ENCODE results near the gene PNKD. TPM values are rescaled to one million over a fixed set of nuclear protein-coding genes. Genes with fewer than 3 reads are reported as not detected.
A peak's percentile ranks its signal among the peaks of the same experiment; 100 is the strongest.

The PNKD gene
- total RNA-seq, 4 donors from 2014 or later = 33.4 to 66.4 (median 49.4) TPM

DNA sequence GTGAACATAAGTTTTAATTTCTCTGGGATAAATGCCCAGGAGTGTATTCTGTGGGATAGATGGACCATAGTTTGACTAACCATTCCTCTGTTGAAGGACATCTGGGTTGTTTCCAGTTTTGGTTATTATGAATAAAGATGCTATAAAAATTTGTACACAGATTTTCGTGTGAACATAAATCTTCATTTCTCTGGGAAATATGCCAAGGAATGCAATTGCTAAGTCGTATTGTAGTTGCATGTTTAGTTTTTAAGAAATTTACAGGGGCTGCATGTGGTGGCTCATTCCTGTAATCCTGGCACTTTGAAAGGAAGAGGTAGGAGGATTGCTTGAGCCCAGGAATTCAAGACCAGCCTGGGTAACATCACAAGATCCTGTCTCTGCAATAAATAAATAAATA, 104.9 kb downstream of the PNKD start:
- 14% methylated on average over 2 of the region's 2 CpGs for WGBS
- DNase-seq (ENCODE audit: low spot score in 2 of 2) = no peak
- H3K27me3 ChIP-seq = no peaks in the 10 kb centered on the region
- no peak for TF ChIP-seq EP300 (IDR thresholded peaks at IDR 0.05)
- no peak for TF ChIP-seq POLR2AphosphoS5 (IDR thresholded peaks at IDR 0.05)
- no peak overlapping the region for H3K27ac ChIP-seq
- H3K9me3 ChIP-seq = no peaks in the 10 kb centered on the region
- H3K36me3 ChIP-seq = no peaks in the 10 kb centered on the region
- no peak overlapping the region for H3K4me3 ChIP-seq
- peaks cover 2% of the 10 kb centered on the region for H3K4me1 ChIP-seq

- H3K27ac ChIP-seq = no peak overlapping the region
- 87% methylated on average over 5 of the region's 5 CpGs for WGBS
- TF ChIP-seq POLR2AphosphoS5 (IDR thresholded peaks at IDR 0.05) = no peak
- TF ChIP-seq EP300 (IDR thresholded peaks at IDR 0.05) = no peak
- no peak for TF ChIP-seq CTCF (IDR thresholded peaks at IDR 0.05)
- no peak for TF ChIP-seq POLR2A (IDR thresholded peaks at IDR 0.05)
- H3K36me3 ChIP-seq = no peaks in the 10 kb centered on the region
- H3K4me3 ChIP-seq = no peak overlapping the region
- peaks cover 6% of the 10 kb centered on the region for H3K4me1 ChIP-seq
- no peaks in the 10 kb centered on the region for H3K27me3 ChIP-seq
- no peaks in the 10 kb centered on the region for H3K9me3 ChIP-seq
- DNase-seq (ENCODE audit: low spot score in 2 of 2) = no peak
These were observed 107.7 kb downstream of the PNKD start for GRCh38 chr2:218378053-218378452.

DNA sequence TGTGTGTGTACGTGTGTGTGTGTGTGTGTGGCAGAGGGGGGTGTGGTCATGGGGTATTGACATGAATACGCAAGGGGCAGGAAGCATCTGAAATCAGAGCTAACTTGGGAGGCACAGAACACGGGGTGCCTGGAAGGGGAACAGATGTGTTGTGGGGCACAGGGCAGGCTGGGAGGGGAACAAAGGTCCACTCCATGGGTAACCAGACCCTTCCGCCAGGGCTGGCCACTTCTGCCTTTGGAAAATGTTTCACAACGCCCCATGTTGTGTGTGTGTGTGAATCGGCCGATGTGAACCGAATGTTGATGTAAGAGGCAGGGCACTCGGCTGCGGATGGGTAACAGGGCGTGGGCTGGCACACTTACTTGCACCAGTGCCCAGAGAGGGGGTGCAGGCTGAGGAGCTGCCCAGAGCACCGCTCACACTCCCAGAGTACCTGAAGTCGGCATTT, 111.6 kb downstream of the PNKD start, which contains the start of gene SLC11A1:
SLC11A1 (plus strand) TSS at position 358 of the 451 bp plus-strand sequence. CDS start 96 bp downstream, outside the sequence.
- H3K9me3 ChIP-seq = no peaks in the 10 kb centered on the region
- WGBS = 54% methylated on average over 10 of the region's 13 CpGs
- peak within 1 kb of the TSS; percentile 26 for H3K4me3 ChIP-seq
- H3K4me1 ChIP-seq = peaks cover 15% of the 10 kb centered on the region
- TF ChIP-seq POLR2A (IDR thresholded peaks at IDR 0.05) = peak in 1 of 2 donors; percentile 45
- TF ChIP-seq EP300 (IDR thresholded peaks at IDR 0.05) = no peak
- no peaks in the 10 kb centered on the region for H3K27me3 ChIP-seq
- no peaks in the 10 kb centered on the region for H3K36me3 ChIP-seq
- peak; percentile 81 to 86 for DNase-seq (ENCODE audit: low spot score in 2 of 2)
- peak within 1 kb of the TSS; percentile 36 for H3K27ac ChIP-seq

- no peak for TF ChIP-seq POLR2AphosphoS5 (IDR thresholded peaks at IDR 0.05)
- no peaks in the 10 kb centered on the region for H3K9me3 ChIP-seq
- WGBS = 89% methylated on average over 3 of the region's 6 CpGs
- H3K4me1 ChIP-seq = peaks cover 23% of the 10 kb centered on the region
- no peaks in the 10 kb centered on the region for H3K36me3 ChIP-seq
- DNase-seq (ENCODE audit: low spot score in 2 of 2) = no peak
- no peaks in the 10 kb centered on the region for H3K27me3 ChIP-seq
- no peak overlapping the region for H3K27ac ChIP-seq
- H3K4me3 ChIP-seq = peak overlapping the region; percentile 26
These were observed 112.5 kb downstream of the PNKD start for GRCh38 chr2:218382785-218383184.

GRCh38 chr2:218383892-218384519, 113.7 kb downstream of the PNKD start:
- whole genome bisulfite sequencing = 67% methylated on average over 10 of the region's 10 CpGs
- Histone ChIP-seq H3K36me3 (no peaks in the 10 kb centered on the region), H3K4me3 (peak overlapping the region; percentile 26)

GRCh38 chr2:218384975-218385374, 114.7 kb downstream of the PNKD start:
- Histone ChIP-seq H3K4me1 (peaks cover 25% of the 10 kb centered on the region), H3K27ac (no peak overlapping the region), H3K36me3 (no peaks in the 10 kb centered on the region), H3K27me3 (no peaks in the 10 kb centered on the region), H3K4me3 (no peak overlapping the region), H3K9me3 (no peaks in the 10 kb centered on the region)
- WGBS = 71% methylated on average over 6 of the region's 9 CpGs
- TF ChIP-seq POLR2AphosphoS5 (IDR thresholded peaks at IDR 0.05) = no peak
- no peak for DNase-seq (ENCODE audit: low spot score in 2 of 2)

More at GRCh38 chr2:218383892-218384519, 113.7 kb downstream of the PNKD start:
- TF ChIP-seq POLR2AphosphoS5 (IDR thresholded peaks at IDR 0.05) (no peak), EP300 (IDR thresholded peaks at IDR 0.05) (no peak), POLR2A (IDR thresholded peaks at IDR 0.05) (no peak), CTCF (IDR thresholded peaks at IDR 0.05) (no peak)
- no peak for DNase-seq (ENCODE audit: low spot score in 2 of 2)
- no peaks in the 10 kb centered on the region for H3K9me3 ChIP-seq
- H3K4me1 ChIP-seq = peaks cover 25% of the 10 kb centered on the region
- no peaks in the 10 kb centered on the region for H3K27me3 ChIP-seq
- H3K27ac ChIP-seq = no peak overlapping the region

DNA sequence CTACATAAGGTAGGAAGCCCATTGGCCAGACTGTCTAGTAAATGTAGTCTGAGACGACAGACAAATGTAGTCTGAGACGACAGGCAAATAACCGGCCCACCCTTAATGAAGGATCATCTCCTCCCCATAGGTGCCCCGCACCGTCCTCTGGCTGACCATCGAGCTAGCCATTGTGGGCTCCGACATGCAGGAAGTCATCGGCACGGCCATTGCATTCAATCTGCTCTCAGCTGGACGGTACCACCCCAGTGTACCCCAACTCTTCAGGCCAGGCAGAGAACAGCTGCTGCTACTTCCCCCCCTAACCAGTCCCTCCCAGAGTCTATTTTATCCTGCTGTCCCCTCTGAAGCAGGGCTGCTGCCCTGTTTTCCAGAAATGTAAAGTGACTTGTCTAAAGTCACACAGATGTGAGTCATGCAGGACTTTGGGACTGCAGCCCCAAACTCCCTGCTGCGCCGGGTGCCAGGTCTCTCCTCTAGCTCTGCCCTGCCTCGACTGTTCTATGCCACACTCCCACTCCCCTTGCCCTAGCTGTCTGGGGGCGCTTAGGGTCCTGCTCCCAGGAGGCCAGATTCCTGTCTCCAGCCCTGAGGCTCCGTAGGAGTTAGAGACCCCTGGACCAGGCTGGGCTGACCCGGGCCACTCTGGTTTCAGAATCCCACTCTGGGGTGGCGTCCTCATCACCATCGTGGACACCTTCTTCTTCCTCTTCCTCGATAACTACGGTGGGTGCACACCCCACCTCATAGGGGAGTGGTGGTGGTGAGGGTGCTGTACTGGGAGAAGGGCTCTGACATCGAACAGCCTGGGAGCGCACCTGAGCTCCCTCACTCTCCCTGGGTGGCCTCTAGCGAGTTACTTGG, 116.4 kb downstream of the PNKD start:
- no peak for TF ChIP-seq POLR2AphosphoS5 (IDR thresholded peaks at IDR 0.05)
- no peak for TF ChIP-seq EP300 (IDR thresholded peaks at IDR 0.05)
- no peak for TF ChIP-seq CTCF (IDR thresholded peaks at IDR 0.05)
- no peak for TF ChIP-seq POLR2A (IDR thresholded peaks at IDR 0.05)
- no peak for DNase-seq (ENCODE audit: low spot score in 2 of 2)
- WGBS = 67% methylated on average over 19 of the region's 23 CpGs
- H3K27ac ChIP-seq = no peak overlapping the region
- H3K27me3 ChIP-seq = no peaks in the 10 kb centered on the region
- peaks cover 25% of the 10 kb centered on the region for H3K4me1 ChIP-seq
- H3K36me3 ChIP-seq = no peaks in the 10 kb centered on the region
- peak overlapping the region; percentile 34 for H3K4me3 ChIP-seq
- no peaks in the 10 kb centered on the region for H3K9me3 ChIP-seq

Data from suprapubic skin (tissue), 4 donors.